Endothelial cell of umbilical vein (primary cell): ENCODE results near the gene ITGB2. TPM values are rescaled to one million over a fixed set of nuclear protein-coding genes. Genes with fewer than 3 reads are reported as not detected.

Experiments
- BruUV-seq: library from RNA; stranded (reverse); fragments of 400-500 nt; replicated peaks from 2 replicates; lab custom pipeline; 2021; lab: Mats Ljungman, UMichigan
- CTCF ChIA-PET: fragments of 300-600, 350-600 bp; sonication (Branson Sonifier 250); formaldehyde crosslinking; loops from one replicate; lab custom pipeline; 2021; ENCODE audit warnings: antibody characterized with exemption, inconsistent platforms; lab: Charles Lee
- POLR2A ChIA-PET: fragments of 300-600, 350-600 bp; sonication (Branson Sonifier 250); formaldehyde crosslinking; loops from one replicate; lab custom pipeline; 2021; ENCODE audit warnings: antibody characterized with exemption, inconsistent platforms; lab: Charles Lee
- DNase-seq: peaks from one replicate; pipeline ENCODE4 v3.0.0-alpha.2; 2011; ENCODE audit warnings: low read depth, low spot score
- FAIRE-seq: peaks from 2 replicates; lab custom pipeline; 2011; peaks lifted over from hg19 to GRCh38; lab: Jason Lieb, UNC
- H2AFZ ChIP-seq: 2 replicates; pipeline ENCODE4 v1.6.0; 2012; ENCODE audit warnings: low read depth, low read length, control low read depth, inconsistent platforms
- H3K27ac ChIP-seq: 2 replicates; pipeline ENCODE4 v1.5.1; 2011; ENCODE audit warnings: low read depth, mild to moderate bottlenecking, control low read depth, low read length, moderate library complexity; ENCODE audit not compliant: insufficient read depth
- H3K27me3 ChIP-seq, 2 experiments: 2 replicates each; pipeline versions ENCODE4 v1.6.0 to v1.6.1; 2011; ENCODE audit warnings: low read length in 2 of 2, mixed read lengths in 1 of 2; ENCODE audit not compliant: control insufficient read depth in 2 of 2, insufficient read depth in 2 of 2
- H3K36me3 ChIP-seq, 2 experiments: 2 replicates in 1 of 2; 3 replicates in 1 of 2; pipeline ENCODE4 v1.5.1; 2011; ENCODE audit warnings: low read length in 2 of 2, mild to moderate bottlenecking in 1 of 2, moderate library complexity in 1 of 2; ENCODE audit not compliant: control insufficient read depth in 2 of 2, insufficient read depth in 2 of 2; ENCODE audit errors: extremely low read depth in 1 of 2
- H3K4me1 ChIP-seq: 3 replicates; pipeline ENCODE4 v1.5.1; 2011; ENCODE audit warnings: mild to moderate bottlenecking, low read length; ENCODE audit not compliant: control insufficient read depth, insufficient read depth; ENCODE audit errors: extremely low read depth
- H3K4me2 ChIP-seq: 2 replicates; pipeline ENCODE4 v1.6.1; 2011; ENCODE audit warnings: low read length, control low read depth, mixed read lengths; ENCODE audit not compliant: insufficient read depth
- H3K4me3 ChIP-seq, 3 experiments: fragments of 200-600 bp in 1 of 3; sonication (generic), shearing (Covaris generic) in 1 of 3; replicated peaks in 1 of 3; 2 replicates each; pipeline ENCODE4 v1.5.1; 2011 to 2016; ENCODE audit warnings: control low read depth in 3 of 3, low read length in 3 of 3, mild to moderate bottlenecking in 2 of 3, inconsistent platforms in 1 of 3, low read depth in 1 of 3, moderate library complexity in 1 of 3; ENCODE audit not compliant: insufficient read depth in 1 of 3
- H3K79me2 ChIP-seq: 2 replicates; pipeline ENCODE4 v1.6.0; 2012; ENCODE audit warnings: low read length, inconsistent platforms; ENCODE audit not compliant: control insufficient read depth, insufficient read depth
- H3K9ac ChIP-seq: replicated peaks from 2 replicates; pipeline ENCODE3; 2011; ENCODE audit warnings: low read length, control low read depth; ENCODE audit not compliant: insufficient read depth; ENCODE audit errors: extremely low read depth
- H3K9me1 ChIP-seq: replicated peaks from 3 replicates; pipeline ENCODE4 v1.6.0; 2011; ENCODE audit warnings: mild to moderate bottlenecking, low read length; ENCODE audit not compliant: control insufficient read depth, insufficient read depth; ENCODE audit errors: extremely low read depth
- H3K9me3 ChIP-seq: replicated peaks from 2 replicates; pipeline ENCODE4 v1.5.1; 2012; ENCODE audit warnings: low read length, inconsistent platforms; ENCODE audit not compliant: control insufficient read depth, insufficient read depth
- H4K20me1 ChIP-seq: replicated peaks from 2 replicates; pipeline ENCODE3; 2011; ENCODE audit warnings: mild to moderate bottlenecking, low read length; ENCODE audit not compliant: control insufficient read depth, insufficient read depth; ENCODE audit errors: extremely low read depth
- CTCF ChIP-seq, 2 donors: IDR thresholded peaks; 1 replicate in 1 of 2; 2 replicates in 1 of 2; pipeline ENCODE4 v1.5.1; 2011; ENCODE audit warnings: low read length in 2 of 2, mild to moderate bottlenecking in 2 of 2, moderate library complexity in 2 of 2, control low read depth in 1 of 2, inconsistent platforms in 1 of 2, low read depth in 1 of 2; ENCODE audit not compliant: insufficient read depth in 1 of 2; ENCODE audit errors: extremely low read depth in 1 of 2
- EZH2 ChIP-seq: IDR thresholded peaks from 2 replicates; pipeline ENCODE4 v1.6.1; 2012; ENCODE audit warnings: borderline replicate concordance, low read depth, mild to moderate bottlenecking, moderate library complexity, low read length, inconsistent platforms; ENCODE audit not compliant: severe bottlenecking
- FOS ChIP-seq: IDR thresholded peaks from 2 replicates; pipeline ENCODE4 v1.6.1; 2011; ENCODE audit warnings: mild to moderate bottlenecking, low read length, moderate library complexity, borderline replicate concordance; ENCODE audit not compliant: insufficient read depth
- GATA2 ChIP-seq: IDR thresholded peaks from 2 replicates; pipeline ENCODE4 v1.7.0; 2011; ENCODE audit warnings: low read depth, mild to moderate bottlenecking, moderate library complexity, mixed read lengths, low read length; ENCODE audit not compliant: insufficient read length, insufficient read depth
- MAX ChIP-seq: IDR thresholded peaks from 2 replicates; pipeline ENCODE4 v1.6.1; 2011; ENCODE audit not compliant: insufficient read depth, insufficient read length
- MYC ChIP-seq: IDR thresholded peaks from one replicate; pipeline ENCODE4 v1.6.1; 2011; ENCODE audit warnings: mild to moderate bottlenecking, low read depth, low read length
- POLR2AphosphoS5 ChIP-seq: IDR thresholded peaks from 2 replicates; pipeline ENCODE4 v1.6.1; 2012; ENCODE audit warnings: low read depth, mild to moderate bottlenecking, control low read depth, low read length, moderate library complexity; ENCODE audit not compliant: insufficient read depth
- dilution Hi-C: fragments of 300-500 bp; cut with MboI; formaldehyde crosslinking; loops from one replicate; pipeline ENCODE4 v1.15.0; 2019; ENCODE audit warnings: low sequenced_read_pairs; ENCODE audit not compliant: extremely low pct_ligation_motif_present
- intact Hi-C: fragments of 100-400 bp; cut with micrococcal nuclease; formaldehyde crosslinking; loops from one replicate; pipeline ENCODE4 v1.10.0; 2022
- polyA plus RNA-seq, 4 experiments: library from polyadenylated mRNA; depleted of rRNA in 3 of 4; stranded (reverse) in 3 of 4; unstranded in 1 of 4; fragments of >200 nt; gene quantifications; 2 replicates each; pipeline versions ENCODE4 v1.2.1 to v1.2.3, GENCODE V29; 2011 to 2012; ENCODE audit warnings: missing spikeins in 1 of 4
- total RNA-seq: library from RNA; stranded (reverse); gene quantifications from 2 replicates; pipeline ENCODE4 v1.2.3, GENCODE V29; 2021

The ITGB2 gene
- total and polyA plus RNA-seq, 2 donors (not counting 3 experiments of a cell fraction or from before 2014, with no cell fraction given) = 0.39 to 0.91 TPM

GRCh38 chr21:44949161-44949778, 28.6 kb upstream of the ITGB2 start:
- BruUV-seq = no TSS peak
- Histone ChIP-seq H3K27ac (no peak overlapping the region), H3K36me3 (peaks cover 6 to 17% of the 10 kb centered on the region in 2 experiments), H3K4me1 (peaks cover 3% of the 10 kb centered on the region), H2AFZ (no peak overlapping the region), H3K79me2 (peaks cover 65% of the 10 kb centered on the region), H3K4me2 (no peak overlapping the region), H3K9me3 (no peaks in the 10 kb centered on the region), H3K27me3 (no peaks in the 10 kb centered on the region), H4K20me1 (no peaks in the 10 kb centered on the region), H3K4me3 (no peak overlapping the region), H3K9ac (no peak overlapping the region), H3K9me1 (no peaks in the 10 kb centered on the region)
- TF ChIP-seq FOS (no peak), EZH2 (no peak), MYC (no peak)
- FAIRE-seq (no peak), DNase-seq (no peak)
- CTCF ChIA-PET = interaction anchor here (1.0 to 11.8 kb wide), 19 partner anchors 9 to 360 kb away, joined by 3 to 330 read pairs (median 5); partner anchors contain the start of gene SLX9
- intact Hi-C loops (loop anchor here (1.0 to 5.0 kb wide), 4 partner anchors 179 to 873 kb away; partner anchors contain the start of gene POFUT2), dilution Hi-C loops (loop anchor here (25.0 kb wide), 1 partner anchor 188 kb away; no protein-coding TSS in a partner anchor)
- POLR2A ChIA-PET = interaction anchor here (1.0 kb wide), 1 partner anchor 179 kb away, joined by 6 read pairs; no protein-coding TSS in a partner anchor

- no peaks in the 10 kb centered on the region for H3K9me3 ChIP-seq
- H3K4me1 ChIP-seq = peaks cover 3% of the 10 kb centered on the region
- dilution Hi-C loops = loop anchor here (25.0 kb wide), 1 partner anchor 189 kb away; no protein-coding TSS in a partner anchor
- no peak overlapping the region for H3K4me3 ChIP-seq
- CTCF ChIA-PET = interaction anchor here (1.0 to 11.8 kb wide), 8 partner anchors 9 to 190 kb away, joined by 3 to 330 read pairs (median 16); partner anchors contain the start of gene SLX9
- H3K27ac ChIP-seq = no peak overlapping the region
- no peaks in the 10 kb centered on the region for H4K20me1 ChIP-seq
- POLR2A ChIA-PET = no interaction called here
- no peak overlapping the region for H3K4me2 ChIP-seq
- peaks cover 64% of the 10 kb centered on the region for H3K79me2 ChIP-seq
- FAIRE-seq (no peak), DNase-seq (no peak)
- TF ChIP-seq POLR2AphosphoS5 (no peak), GATA2 (no peak), MAX (no peak), MYC (no peak), EZH2 (no peak), CTCF (IDR thresholded peaks at IDR 0.05; ENCODE audit: extremely low read depth in 1 of 2, insufficient read depth in 1 of 2, low read depth in 1 of 2, low read length in 2 of 2) (no peak), FOS (no peak)
- no peak overlapping the region for H2AFZ ChIP-seq
- no TSS peak for BruUV-seq
- H3K36me3 ChIP-seq = peaks cover 11 to 21% of the 10 kb centered on the region in 2 experiments
- H3K9ac ChIP-seq = no peak overlapping the region
- H3K27me3 ChIP-seq = no peaks in the 10 kb centered on the region
- H3K9me1 ChIP-seq = no peaks in the 10 kb centered on the region
- intact Hi-C loops = loop anchor here (1.0 to 5.0 kb wide), 4 partner anchors 180 to 874 kb away; partner anchors contain the start of gene POFUT2
These were observed 27.9 kb upstream of the ITGB2 start for GRCh38 chr21:44948426-44949120.
